Measurements from ENCODE around the gene LOX. TPM values are rescaled to one million over a fixed set of nuclear protein-coding genes. Genes with fewer than 3 reads are reported as not detected.
"Not testable (repeated sequence)": the region's sequence is repeated elsewhere in the genome, so short reads cannot be mapped to it uniquely, and the experiment has no call there.

LOX gene
- total RNA-seq, 1 experiment from 2014 or later: 32.2 TPM

GRCh38 chr5:122097391-122097790 lies 19.3 kb upstream of the LOX start:
- no peak for DNase-seq (ENCODE audit: low read depth)

- no peak for DNase-seq (ENCODE audit: low read depth)
These were observed 17.1 kb upstream of the LOX start for GRCh38 chr5:122095158-122095557.

- not testable (repeated sequence) for DNase-seq (ENCODE audit: low read depth)
These were observed 16.2 kb upstream of the LOX start for GRCh38 chr5:122094251-122094650.

- DNase-seq (ENCODE audit: low read depth): peak; percentile 39
These were observed 15.5 kb upstream of the LOX start for GRCh38 chr5:122093415-122094180.

- peak; percentile 55 for DNase-seq (ENCODE audit: low read depth)
These were observed 14.0 kb upstream of the LOX start for GRCh38 chr5:122091936-122092600.

- DNase-seq (ENCODE audit: low read depth): peak; percentile 71
These were observed 11.3 kb upstream of the LOX start for GRCh38 chr5:122089096-122090013.

- DNase-seq (ENCODE audit: low read depth): no peak
These were observed 7.0 kb upstream of the LOX start for GRCh38 chr5:122085041-122085440.

- no peak for DNase-seq (ENCODE audit: low read depth)
These were observed 5.5 kb upstream of the LOX start for GRCh38 chr5:122083535-122083934.

GRCh38 chr5:122081541-122081940 lies 3.5 kb upstream of the LOX start:
- DNase-seq (ENCODE audit: low read depth): no peak

GRCh38 chr5:122077366-122078115 lies 518 bp downstream of the LOX start:
- peak; percentile 47 for DNase-seq (ENCODE audit: low read depth)

GRCh38 chr5:122076669-122077365 lies 1.2 kb downstream of the LOX start:
- DNase-seq (ENCODE audit: low read depth): peak; percentile 64

GRCh38 chr5:122076050-122076461 lies 2.0 kb downstream of the LOX start:
- peak; percentile 20 for DNase-seq (ENCODE audit: low read depth)

- DNase-seq (ENCODE audit: low read depth): no peak
These were observed 4.2 kb downstream of the LOX start for GRCh38 chr5:122073864-122074263.

- peak; percentile 24 for DNase-seq (ENCODE audit: low read depth)
These were observed 5.0 kb downstream of the LOX start for GRCh38 chr5:122073018-122073417.

GRCh38 chr5:122067390-122067789 lies 10.7 kb downstream of the LOX start:
- DNase-seq (ENCODE audit: low read depth): peak; percentile 70

GRCh38 chr5:122064992-122065391 lies 13.1 kb downstream of the LOX start:
- DNase-seq (ENCODE audit: low read depth): no peak

GRCh38 chr5:122063836-122064235 lies 14.2 kb downstream of the LOX start:
- DNase-seq (ENCODE audit: low read depth): peak; percentile 6

GRCh38 chr5:122062205-122062604 lies 15.9 kb downstream of the LOX start:
- DNase-seq (ENCODE audit: low read depth): no peak

GRCh38 chr5:122056913-122057312 lies 21.1 kb downstream of the LOX start:
- no peak for DNase-seq (ENCODE audit: low read depth)

- DNase-seq (ENCODE audit: low read depth): no peak
These were observed 23.8 kb downstream of the LOX start for GRCh38 chr5:122054266-122054665.

All from RPMI7951 (cell line).